Nucleus accumbens (tissue), 56 donors: ENCODE results near the gene LILRB4.
"Not testable (repeated sequence)": the region's sequence is repeated elsewhere in the genome, so short reads cannot be mapped to it uniquely, and the experiment has no call there.

Experiments used
- DNase-seq, 56 donors: peaks; one replicate each; lab custom pipeline; 2025; lab: John Stamatoyannopoulos, UW

Gene LILRB4

DNA sequence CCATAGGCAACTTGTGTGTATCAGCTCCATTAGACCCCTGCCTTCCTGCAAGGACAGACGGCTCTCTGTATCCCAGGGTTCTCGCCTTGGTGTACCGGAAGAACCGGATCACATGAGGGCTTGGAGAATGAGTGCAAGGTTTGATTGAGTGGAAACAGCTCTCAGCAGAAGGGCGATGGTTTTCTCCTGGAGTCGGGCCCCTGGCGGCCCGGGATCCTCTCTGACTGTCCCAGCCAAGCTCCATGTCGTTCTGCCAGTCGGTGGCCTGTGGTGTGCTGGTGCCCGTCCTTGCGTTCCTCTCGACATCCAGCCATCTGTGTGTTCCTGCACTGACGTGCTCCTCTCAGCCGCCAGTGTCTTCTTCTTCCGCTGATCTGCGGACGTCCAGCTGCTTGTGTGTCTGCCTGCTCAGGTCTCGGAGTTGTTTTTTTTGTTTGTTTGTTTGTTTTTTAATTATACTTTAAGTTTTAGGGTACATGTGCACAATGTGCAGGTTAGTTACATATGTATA, 16.4 kb upstream of the LILRB4 start:
- DNase-seq = no peak

DNA sequence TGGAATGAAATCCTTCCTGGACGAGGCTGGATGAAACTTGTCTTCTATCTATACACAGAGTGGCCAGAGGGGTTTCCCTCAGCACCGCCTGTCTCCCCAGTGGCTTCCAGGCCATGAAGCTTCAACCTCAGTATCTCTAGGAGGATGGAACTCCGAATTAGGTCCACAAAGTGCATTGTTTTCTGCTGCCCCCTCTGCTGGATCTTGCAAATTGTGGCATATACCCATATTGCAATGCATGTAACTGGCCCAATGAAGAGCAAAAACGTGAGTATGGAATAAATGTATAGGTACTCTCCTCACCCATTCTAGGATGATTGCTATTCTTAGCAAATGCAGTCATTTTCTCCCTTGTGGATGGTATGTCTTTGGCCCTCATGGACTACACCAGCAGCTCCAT, 14.7 kb upstream of the LILRB4 start:
- no peak for DNase-seq

DNA sequence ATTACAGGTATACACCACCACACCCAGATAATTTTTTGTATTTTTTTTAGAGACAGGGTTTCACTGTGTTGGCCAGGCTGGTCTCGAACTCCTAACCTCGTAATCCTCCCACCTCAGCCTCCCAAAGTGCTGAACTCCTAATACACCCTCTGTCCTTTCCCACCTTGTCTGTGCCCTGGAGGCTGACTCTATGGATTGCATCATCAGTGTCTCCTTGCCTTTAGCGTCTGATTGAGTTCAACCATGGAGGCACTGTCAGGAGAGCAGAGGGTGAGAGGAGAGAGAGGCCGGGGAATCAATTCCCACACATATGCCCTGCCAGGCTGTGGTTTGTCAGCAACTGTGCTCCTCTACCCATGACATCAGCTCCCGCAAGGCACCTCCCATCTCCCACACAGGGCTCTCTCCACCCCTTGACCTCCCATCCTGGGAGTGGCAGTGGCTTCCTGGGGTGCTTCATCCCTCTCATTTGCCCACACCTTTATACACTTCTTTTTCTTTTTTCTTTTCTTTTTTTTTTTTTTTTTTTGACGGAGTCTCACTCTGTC, 12.6 kb upstream of the LILRB4 start:
- no peak for DNase-seq

DNA sequence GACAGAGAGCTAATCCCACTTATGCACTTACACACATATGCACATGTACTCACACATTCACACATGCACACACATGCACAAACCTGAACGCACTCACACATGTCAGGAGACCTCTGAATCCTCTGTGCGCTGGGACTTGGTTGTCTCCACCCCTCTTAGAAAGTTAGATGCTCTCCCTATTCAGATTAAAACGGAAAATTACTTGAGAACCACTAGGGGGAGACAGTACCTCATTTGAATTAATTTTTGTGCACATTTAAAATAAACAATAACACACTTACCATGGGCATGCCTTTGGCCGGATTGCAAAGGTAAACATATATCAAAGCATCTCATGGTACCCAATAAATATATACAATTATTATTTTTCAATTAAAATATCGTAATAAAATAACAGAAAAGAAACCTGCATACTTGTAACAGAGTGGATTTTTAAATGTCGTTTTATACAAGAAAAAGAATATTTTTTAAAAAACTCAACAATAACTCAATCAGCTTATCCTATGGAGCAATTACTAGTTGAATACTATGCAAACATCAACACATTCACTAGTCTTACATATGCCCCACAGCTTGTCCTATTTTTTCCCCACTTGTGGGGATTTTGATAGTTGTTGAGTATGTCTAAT, 9.5 kb upstream of the LILRB4 start:
- DNase-seq = no peak

DNA sequence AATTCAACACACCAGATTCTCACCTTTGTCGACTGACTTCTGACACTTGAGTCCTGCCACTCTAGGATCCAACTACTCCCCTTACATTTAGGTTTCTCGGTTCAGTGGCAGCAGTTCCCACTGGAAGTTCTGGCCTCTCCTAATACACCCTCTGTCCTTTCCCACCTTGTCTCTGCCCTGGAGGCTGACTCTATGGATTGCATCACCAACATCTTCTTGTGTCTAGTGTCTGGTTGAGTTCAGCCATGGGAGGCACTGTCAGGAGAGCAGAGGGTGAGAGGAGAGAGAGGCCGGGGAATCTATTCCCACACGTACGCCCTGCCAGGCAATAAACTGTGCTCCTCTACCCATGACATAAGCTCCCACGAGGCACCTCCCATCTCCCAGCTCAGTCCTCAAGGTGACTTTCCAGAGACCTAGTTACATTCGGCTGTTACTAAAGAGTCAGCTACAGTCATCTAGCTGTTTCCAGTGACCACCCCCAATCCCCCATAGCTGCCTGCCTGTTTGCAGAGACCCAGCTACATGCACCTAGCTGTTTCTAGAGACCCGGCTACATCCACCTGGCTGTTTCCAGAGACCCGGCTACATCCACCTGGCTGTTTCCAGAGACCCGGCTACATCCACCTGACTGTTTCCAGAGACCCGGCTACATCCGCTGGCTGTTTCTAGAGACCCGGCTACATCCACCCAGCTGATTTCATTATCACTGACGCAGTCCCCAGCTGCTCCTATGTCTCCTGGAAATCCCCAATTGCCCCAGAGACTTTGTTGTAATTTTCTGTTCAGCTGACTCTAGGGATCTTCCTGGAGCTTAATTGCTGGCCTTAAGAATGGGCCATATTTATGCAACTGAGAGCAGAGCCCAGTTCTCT, 8.1 kb upstream of the LILRB4 start:
- no peak for DNase-seq

DNA sequence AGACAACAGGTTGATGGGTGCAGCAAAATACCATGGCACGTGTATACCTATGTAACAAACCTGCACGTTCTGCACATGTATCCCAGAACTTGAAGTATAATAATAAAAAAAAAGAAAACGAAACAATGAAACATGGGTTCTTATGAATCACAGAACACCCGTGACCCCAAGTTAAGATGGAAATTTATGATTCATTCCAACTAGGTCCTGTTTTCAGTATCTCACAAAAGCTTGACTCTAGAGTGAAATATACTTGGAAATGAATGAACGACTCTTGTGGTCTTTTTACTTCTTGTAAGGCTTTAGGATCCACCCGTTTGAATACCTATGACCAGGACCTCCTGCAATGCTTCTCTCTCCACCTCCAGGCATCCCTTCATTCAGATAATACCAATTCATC, 3.5 kb upstream of the LILRB4 start:
- DNase-seq = no peak

DNA sequence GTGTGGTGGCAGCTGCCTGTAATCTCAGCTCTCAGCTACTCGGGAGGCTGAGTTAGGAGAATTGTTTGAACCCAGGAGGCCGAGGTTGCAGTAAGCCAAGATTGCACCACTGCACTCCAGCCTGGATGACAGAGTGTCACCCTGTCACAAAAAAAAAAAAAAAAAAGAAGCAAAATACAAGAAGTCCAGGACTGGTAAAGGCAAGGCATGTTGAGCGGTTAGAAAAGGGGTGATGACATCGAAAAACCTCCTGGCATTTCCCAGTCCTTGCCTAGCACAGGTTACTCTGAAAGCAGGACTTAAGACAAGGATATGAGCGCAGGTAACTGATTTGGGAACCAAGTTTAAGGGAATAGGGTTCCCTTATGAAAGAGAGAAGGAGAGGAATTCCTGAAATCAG, 2.5 kb upstream of the LILRB4 start:
- no peak for DNase-seq

DNA sequence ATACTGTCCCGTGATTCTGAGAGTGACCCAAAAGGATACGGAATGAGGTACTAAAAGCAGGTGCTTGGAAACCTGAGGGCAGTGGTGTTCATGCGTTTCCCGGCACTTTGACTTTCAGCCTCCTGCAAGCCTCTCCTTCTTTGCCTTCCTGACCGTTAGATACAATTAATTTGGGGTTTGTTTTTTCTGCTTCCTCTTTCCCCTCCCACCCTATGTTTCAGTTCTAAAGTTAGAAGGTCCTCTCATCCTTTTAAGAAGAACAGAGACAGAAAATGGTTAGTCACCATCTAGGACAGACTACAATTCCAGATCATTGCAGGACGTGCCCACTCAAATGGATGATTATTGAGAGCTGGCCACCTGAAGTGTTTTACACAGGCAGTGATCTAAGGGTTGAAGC, 1.8 kb upstream of the LILRB4 start:
- no peak for DNase-seq

DNA sequence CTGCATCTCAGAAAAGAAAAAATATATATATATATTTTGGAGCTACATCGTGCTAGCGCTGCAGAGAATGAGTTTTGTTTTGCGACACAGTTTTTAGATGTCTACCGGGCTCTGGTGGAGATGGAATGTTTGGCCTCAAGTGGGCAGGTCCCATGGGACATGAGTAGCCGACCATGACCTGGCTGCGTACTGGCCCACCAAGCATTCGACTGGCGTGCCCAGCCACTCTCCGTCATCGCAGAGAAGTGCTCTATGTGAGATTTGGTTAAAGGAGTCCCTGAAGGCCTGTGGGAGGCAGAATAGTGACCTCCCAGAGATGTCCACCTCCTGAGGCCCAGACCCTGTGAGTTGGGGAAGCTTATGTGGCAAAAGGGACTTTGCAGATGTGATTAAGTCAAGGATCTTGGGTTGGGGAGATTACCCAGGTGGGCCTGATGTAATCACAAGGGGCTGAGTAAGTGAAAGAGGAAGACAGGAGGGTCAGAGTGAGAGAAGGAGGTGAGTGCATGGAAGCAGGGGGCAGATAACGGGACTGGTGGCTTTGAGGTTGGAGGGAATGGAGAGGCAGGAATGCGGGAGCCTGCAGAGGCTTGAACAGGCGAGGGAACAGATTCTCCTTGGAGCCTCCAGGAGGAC, 821 bp upstream of the LILRB4 start:
- DNase-seq = no peak

DNA sequence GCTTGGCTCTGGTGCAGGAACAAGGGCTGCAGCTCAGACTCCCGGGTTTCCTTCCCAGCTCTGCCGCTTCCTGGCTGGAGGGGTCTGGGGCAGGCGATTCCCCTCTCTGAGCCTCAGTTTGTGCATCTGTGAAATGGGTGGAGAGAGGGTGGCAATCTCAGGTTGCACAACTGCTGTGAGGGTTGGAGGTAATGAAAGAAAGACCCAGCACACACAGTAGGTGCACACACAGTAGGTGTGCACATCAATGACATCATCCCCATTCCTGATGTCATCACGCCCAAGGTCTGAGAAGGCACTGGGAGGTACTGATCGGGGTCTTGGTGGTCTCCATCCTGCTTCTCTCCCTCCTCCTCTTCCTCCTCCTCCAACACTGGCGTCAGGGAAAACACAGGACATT, 2.7 kb downstream of the LILRB4 start:
- no peak for DNase-seq

DNA sequence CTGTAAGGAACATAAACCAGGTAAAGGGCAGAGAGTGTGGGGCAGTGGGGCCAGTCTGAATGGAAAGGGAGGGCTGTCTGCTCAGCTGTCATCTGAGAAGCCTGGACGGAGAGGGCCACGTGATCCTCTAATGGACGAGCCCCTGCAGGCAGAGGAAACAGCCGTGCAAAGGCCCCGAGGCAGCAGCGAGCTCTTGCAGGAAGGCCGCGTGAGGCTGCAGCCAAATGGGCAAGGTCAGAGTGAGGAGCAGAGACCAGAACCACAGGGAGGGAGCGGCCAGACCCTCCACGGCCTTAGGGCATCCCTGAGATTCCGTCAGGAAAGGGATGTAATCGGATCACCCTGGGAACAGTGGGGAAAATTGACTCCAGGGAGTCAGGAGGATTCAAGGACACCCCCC, 4.4 kb downstream of the LILRB4 start:
- no peak for DNase-seq

DNA sequence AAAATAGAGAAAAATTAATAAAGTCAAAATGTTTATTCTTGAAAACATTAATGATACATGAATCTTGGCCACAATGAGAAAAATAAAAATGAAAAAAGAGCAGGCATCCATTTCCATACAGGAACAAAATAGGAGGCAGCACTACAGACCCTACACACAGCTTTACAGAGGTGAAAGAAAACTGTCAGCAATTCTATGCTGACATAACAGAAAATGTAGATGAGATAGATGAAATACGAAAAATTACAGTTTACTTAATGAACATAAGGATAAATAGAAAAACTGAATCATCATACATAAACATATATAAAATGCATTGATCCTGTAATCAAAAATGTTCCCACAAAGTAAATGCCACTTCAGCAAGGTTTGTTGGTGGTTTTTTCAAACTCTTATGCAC, 5.6 kb downstream of the LILRB4 start:
- DNase-seq = no peak

DNA sequence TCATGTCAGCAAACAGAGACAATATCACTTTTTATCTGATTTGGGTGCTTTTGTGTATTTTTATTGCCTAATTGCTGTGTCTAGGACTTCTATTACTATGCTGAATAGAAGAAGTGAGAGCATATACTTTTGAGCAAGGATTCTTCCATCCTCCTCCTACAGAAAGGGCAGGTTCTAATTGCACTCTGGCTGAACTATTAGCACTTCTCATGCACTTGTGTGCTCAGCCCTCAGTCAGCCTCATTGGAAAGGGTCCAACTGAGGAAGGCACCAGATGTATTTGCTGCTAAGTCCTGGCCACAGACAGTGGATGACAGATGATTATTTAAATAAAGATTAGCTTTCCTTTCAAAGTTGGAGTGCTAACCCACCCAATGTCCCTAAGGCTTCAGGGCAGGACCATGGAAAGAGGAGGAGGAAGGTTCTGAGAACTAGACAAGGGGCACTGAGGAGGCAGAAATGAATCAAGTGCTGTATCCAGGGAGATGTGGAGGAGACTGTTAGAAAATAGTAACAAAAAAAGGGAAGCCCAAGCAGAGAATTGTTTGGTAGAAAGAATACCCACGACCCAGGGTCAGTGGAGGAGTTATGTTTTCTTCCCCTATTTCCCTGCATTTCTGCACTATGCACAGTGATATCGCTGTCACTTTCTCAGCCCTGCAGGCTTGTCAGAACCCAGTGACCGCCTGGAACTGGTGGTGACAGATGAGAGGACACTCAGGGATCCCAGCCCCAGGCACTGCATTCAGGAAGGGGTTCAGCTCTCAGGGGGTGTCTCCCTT, 8.0 kb downstream of the LILRB4 start:
- DNase-seq = no peak

DNA sequence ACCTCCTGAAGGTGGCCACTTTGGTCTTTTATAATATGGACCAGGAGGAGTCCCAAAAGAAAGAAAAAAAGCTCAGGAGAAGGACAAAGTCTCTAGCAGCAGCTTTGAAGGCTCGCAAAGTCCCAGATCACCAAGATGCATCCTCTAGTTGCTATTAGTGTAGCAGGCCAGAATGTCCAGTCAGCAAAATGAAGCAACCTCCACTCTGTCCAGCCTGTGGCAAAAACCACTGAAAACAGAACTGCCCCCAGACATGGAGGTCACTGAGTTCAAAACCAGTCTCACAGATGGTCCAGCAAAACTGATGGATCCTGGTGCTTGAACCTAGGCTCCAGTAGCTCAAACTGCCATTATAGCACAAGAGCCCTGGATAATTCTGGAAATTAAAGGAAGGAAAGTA, 10.4 kb downstream of the LILRB4 start:
- DNase-seq = peak in 3 of 56 donors; percentile 6 to 26 (median 20)

DNA sequence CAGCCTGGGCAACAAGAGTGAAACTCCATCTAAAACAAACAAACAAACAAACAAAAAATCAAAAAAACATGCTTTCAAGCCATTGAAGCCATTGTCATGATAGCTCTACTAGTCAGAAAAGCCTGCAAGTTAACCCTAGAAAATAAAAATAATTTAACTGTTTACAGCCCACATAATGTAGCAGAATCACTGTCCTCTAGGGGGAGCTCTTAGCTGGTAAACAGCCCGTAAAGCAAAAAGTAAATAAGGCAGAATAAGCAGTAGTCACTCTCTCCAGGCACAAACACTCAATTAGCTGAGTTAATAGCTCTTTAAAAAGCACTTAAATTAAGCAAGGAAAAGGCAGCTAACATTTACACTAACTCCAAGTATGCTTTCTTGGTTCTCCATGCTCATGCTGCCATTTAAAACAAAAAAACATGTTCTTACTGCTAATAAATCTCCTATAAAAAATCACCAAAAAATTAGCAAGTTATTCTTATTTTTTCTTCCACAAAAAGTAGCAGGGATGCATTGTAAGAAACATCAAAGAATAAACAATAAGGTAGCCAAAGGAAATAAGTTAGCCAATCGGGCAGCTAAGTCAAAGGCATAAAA, 11.3 kb downstream of the LILRB4 start:
- DNase-seq = no peak

DNA sequence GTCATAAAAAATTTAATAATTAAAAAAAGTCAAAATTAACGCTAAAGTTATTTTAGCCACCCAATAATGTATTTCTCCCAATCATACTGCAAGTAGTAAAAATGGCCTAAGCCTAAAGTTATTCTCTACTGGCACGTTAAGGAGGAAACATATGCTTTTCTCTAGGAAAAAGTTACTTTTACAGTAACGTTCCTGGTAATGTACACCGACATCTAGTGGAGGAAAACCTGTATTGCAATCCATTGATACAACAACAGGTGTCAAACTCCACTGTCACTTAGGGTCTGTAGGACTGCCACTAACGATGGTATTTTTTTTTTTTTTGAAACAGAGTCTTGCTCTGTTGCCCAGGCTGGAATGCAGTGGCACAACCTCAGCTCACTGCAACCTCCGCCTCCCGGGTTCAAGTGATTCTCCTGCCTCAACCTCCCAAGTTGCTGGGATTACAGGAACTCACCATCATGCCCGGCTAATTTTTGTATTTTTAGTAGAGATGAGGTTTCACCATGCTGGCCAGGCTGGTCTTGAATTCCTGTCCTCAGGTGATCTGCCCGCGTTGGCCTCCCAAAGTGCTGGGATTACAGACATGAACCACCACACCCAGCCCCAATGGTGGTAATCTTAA, 13.5 kb downstream of the LILRB4 start:
- not testable (repeated sequence) for DNase-seq

DNA sequence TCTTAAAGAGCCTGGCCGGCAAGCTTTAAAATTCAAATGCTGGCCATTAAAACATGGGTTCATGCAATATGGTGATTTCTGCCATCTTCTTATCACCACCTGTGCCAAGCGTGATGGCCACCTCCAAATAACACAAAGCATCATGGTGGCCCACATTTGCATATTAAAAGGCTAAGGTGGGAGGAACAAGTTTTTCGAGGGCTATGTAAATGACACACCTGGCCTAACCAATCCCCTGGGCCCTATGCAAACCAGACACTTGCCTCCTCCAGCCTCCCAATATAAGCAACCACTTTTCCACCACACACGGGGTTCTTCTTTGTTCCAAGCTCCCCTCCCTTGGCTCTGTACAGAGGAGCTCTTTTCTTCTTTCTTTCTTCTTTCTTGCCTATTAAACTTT, 14.4 kb downstream of the LILRB4 start:
- DNase-seq = no peak

DNA sequence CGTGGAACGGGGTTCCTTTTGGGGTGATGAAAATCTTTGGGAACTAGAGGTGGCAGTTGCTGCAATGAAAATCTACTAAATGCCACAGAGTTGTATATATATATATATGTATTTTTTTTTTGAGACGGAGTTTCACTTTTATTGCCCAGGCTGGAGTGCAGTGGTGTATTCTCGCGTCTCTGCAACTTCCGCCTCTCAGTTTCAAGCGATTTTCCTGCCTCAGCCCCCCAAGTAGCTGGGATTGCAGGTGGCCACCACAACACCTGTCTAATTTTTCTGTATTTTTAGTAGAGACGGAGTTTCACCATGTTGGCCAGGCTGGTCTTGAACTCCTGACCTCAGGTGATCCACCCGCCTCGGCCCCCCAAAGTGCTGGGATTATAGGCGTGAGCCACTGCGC, 18.8 kb downstream of the LILRB4 start:
- not testable (repeated sequence) for DNase-seq

DNA sequence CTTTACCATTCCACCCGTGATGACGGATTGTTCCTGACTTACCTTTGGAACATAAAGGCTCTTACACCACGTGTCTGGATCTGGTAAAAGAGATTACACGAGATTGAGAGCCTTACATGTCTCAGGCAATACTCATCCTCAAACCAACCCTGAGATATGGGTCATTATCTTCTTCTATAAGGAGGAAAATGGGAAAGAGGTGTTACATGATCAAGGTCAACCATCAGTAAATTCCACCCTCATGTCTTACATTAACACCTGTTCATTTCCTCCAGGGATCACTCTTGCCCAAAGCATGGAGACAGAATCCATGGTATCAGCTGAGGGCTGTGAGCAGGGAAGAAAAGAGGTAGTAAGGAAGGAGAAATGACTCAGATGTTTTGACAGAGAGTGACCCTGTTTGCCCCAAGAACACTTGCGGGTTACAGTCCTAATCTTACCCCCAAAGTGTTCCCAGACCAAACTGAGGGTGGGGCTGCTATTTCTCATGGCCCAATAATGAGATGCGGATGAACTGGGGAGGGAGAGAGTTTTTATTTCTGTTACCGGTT, 19.6 kb downstream of the LILRB4 start:
- no peak for DNase-seq
